WTC11 (cell line): ENCODE measurements around the gene ACVR2A. TPM values are rescaled to one million over a fixed set of nuclear protein-coding genes. Genes with fewer than 3 reads are reported as not detected.

ENCODE experiments used
- ATAC-seq: fragments of 200-7000 bp; cut with Tn5 transposase; 2 replicates; pipeline ENCODE4 v1.10.0; 2021; ENCODE audit warnings: mild to moderate bottlenecking, moderate library complexity
- CTCF ChIA-PET: fragments of 300-600 bp; sonication (Branson Sonifier 250); formaldehyde crosslinking; loops from one replicate; lab custom pipeline; 2021; ENCODE audit warnings: antibody characterized with exemption; lab: Charles Lee
- POLR2A ChIA-PET: fragments of 350-600 bp; sonication (Branson Sonifier 250); formaldehyde crosslinking; loops from one replicate; lab custom pipeline; 2021; ENCODE audit warnings: antibody characterized with exemption; lab: Charles Lee
- DNase-seq: peaks from one replicate; pipeline ENCODE4 v3.0.0; 2021; ENCODE audit warnings: low spot score
- H3K27ac Mint-ChIP-seq: 2 replicates; pipeline ENCODE4 v1.8.0; 2021; ENCODE audit warnings: mixed read lengths
- H3K27me3 Mint-ChIP-seq: 2 replicates; pipeline ENCODE4 v1.8.0; 2021; ENCODE audit warnings: low read depth, mild to moderate bottlenecking, moderate library complexity, mixed read lengths
- H3K36me3 Mint-ChIP-seq: 2 replicates; pipeline ENCODE4 v1.8.0; 2021; ENCODE audit warnings: mixed read lengths
- H3K4me1 Mint-ChIP-seq: 2 replicates; pipeline ENCODE4 v1.8.0; 2022; ENCODE audit warnings: mixed read lengths
- H3K4me3 Mint-ChIP-seq: 2 replicates; pipeline ENCODE4 v1.8.0; 2021; ENCODE audit warnings: mild to moderate bottlenecking, moderate library complexity, mixed read lengths
- H3K9me3 Mint-ChIP-seq: 2 replicates; pipeline ENCODE4 v1.8.0; 2021; ENCODE audit warnings: mixed read lengths
- EMX1 ChIP-seq: fragments of 250-450 bp; sonication (Bioruptor Pico); IDR thresholded peaks from 2 replicates; pipeline ENCODE4 v1.8.0; 2021; ENCODE audit warnings: mild to moderate bottlenecking
- ERG ChIP-seq: fragments of 250-450 bp; sonication (Bioruptor Pico); IDR thresholded peaks from 2 replicates; pipeline ENCODE4 v1.8.0; 2021; ENCODE audit warnings: mild to moderate bottlenecking
- FOXP4 ChIP-seq: sonication (generic); formaldehyde crosslinking; IDR thresholded peaks from 2 replicates; pipeline ENCODE4 v1.8.0; 2022; ENCODE audit warnings: mild to moderate bottlenecking, missing genetic modification reagents
- HMGXB4 ChIP-seq: sonication (generic); formaldehyde crosslinking; IDR thresholded peaks from 2 replicates; pipeline ENCODE4 v1.8.1; 2023; ENCODE audit warnings: mild to moderate bottlenecking, moderate library complexity, missing genetic modification reagents
- KAT7 ChIP-seq: sonication (generic); formaldehyde crosslinking; IDR thresholded peaks from 2 replicates; pipeline ENCODE4 v1.8.1; 2023; ENCODE audit warnings: missing genetic modification reagents, mild to moderate bottlenecking, borderline replicate concordance
- MLX ChIP-seq: sonication (generic); formaldehyde crosslinking; IDR thresholded peaks from 2 replicates; pipeline ENCODE4 v1.8.1; 2023; ENCODE audit warnings: mild to moderate bottlenecking, missing genetic modification reagents, moderate library complexity
- NR2C2 ChIP-seq: sonication (generic); formaldehyde crosslinking; IDR thresholded peaks from 2 replicates; pipeline ENCODE4 v1.8.0; 2022; ENCODE audit warnings: mild to moderate bottlenecking, missing genetic modification reagents
- PRDM15 ChIP-seq: sonication (generic); formaldehyde crosslinking; IDR thresholded peaks from 2 replicates; pipeline ENCODE4 v1.8.0; 2022; ENCODE audit warnings: missing genetic modification reagents
- PREB ChIP-seq: sonication (generic); formaldehyde crosslinking; IDR thresholded peaks from 2 replicates; pipeline ENCODE4 v1.8.1; 2022; ENCODE audit warnings: mild to moderate bottlenecking, missing genetic modification reagents, moderate library complexity, borderline replicate concordance
- SMAD3 ChIP-seq: sonication (generic); formaldehyde crosslinking; IDR thresholded peaks from 2 replicates; pipeline ENCODE4 v1.8.0; 2022; ENCODE audit warnings: missing genetic modification reagents, mild to moderate bottlenecking, borderline replicate concordance
- SOX15 ChIP-seq: fragments of 250-450 bp; sonication (Bioruptor Pico); IDR thresholded peaks from 2 replicates; pipeline ENCODE4 v1.9.0; 2021; ENCODE audit warnings: mild to moderate bottlenecking
- TEAD4 ChIP-seq: sonication (generic); formaldehyde crosslinking; IDR thresholded peaks from 2 replicates; pipeline ENCODE4 v1.8.0; 2022; ENCODE audit warnings: mild to moderate bottlenecking, missing genetic modification reagents
- USF2 ChIP-seq: sonication (generic); formaldehyde crosslinking; IDR thresholded peaks from 2 replicates; pipeline ENCODE4 v1.8.1; 2023; ENCODE audit warnings: mild to moderate bottlenecking, missing genetic modification reagents, moderate library complexity
- ZBTB43 ChIP-seq: sonication (generic); formaldehyde crosslinking; IDR thresholded peaks from 2 replicates; pipeline ENCODE4 v1.8.1; 2023; ENCODE audit warnings: mild to moderate bottlenecking, missing genetic modification reagents
- ZMAT4 ChIP-seq: fragments of 250-450 bp; sonication (Bioruptor Pico); IDR thresholded peaks from 2 replicates; pipeline ENCODE4 v1.9.0; 2021; ENCODE audit warnings: mild to moderate bottlenecking
- ZNF219 ChIP-seq: sonication (generic); formaldehyde crosslinking; IDR thresholded peaks from 2 replicates; pipeline ENCODE4 v1.8.0; 2023; ENCODE audit warnings: missing genetic modification reagents, mild to moderate bottlenecking, borderline replicate concordance
- ZNF423 ChIP-seq: fragments of 250-450 bp; sonication (Bioruptor Pico); IDR thresholded peaks from 2 replicates; pipeline ENCODE4 v2.1.2; 2022; ENCODE audit warnings: mild to moderate bottlenecking, moderate library complexity
- ZNF425 ChIP-seq: fragments of 250-450 bp; sonication (Bioruptor Pico); conservative IDR thresholded peaks from 2 replicates; pipeline ENCODE4 v1.9.0; 2021; ENCODE audit warnings: mild to moderate bottlenecking
- ZNF671 ChIP-seq: fragments of 250-450 bp; sonication (Bioruptor Pico); IDR thresholded peaks from 2 replicates; pipeline ENCODE4 v1.8.0; 2021; ENCODE audit warnings: mild to moderate bottlenecking
- total RNA-seq: library from RNA; stranded (reverse); gene quantifications from 3 replicates; pipeline ENCODE4 v1.2.3, GENCODE V29; 2021

ACVR2A gene
- total RNA-seq, 1 experiment from 2014 or later = 11.7 TPM

GRCh38 chr2:147968571-147968970 lies 123.7 kb downstream of the ACVR2A start (continued):
- TF ChIP-seq ZNF219 (no peak), NR2C2 (CRISPR knock-in tag) (no peak), PREB (CRISPR knock-in tag) (no peak), PRDM15 (CRISPR knock-in tag) (no peak), EMX1 (no peak), SMAD3 (CRISPR knock-in tag) (no peak)

- TF ChIP-seq TEAD4 (CRISPR knock-in tag) (no peak), SOX15 (CRISPR knock-in tag) (no peak), ERG (CRISPR knock-in tag) (no peak), NR2C2 (CRISPR knock-in tag) (no peak), HMGXB4 (CRISPR knock-in tag) (no peak), ZNF425 (CRISPR knock-in tag) (no peak), MLX (CRISPR knock-in tag) (no peak), USF2 (CRISPR knock-in tag) (no peak), FOXP4 (CRISPR knock-in tag) (no peak), ZBTB43 (CRISPR knock-in tag) (no peak), ZMAT4 (CRISPR knock-in tag) (no peak), ZNF671 (CRISPR knock-in tag) (no peak), KAT7 (CRISPR knock-in tag) (no peak), ZNF423 (CRISPR knock-in tag) (no peak)
- H3K27ac Mint-ChIP-seq = no peak overlapping the region
- H3K36me3 Mint-ChIP-seq = peaks cover 11% of the 10 kb centered on the region
- ChIA-PET CTCF (no interaction called here), POLR2A (no interaction called here)
- H3K27me3 Mint-ChIP-seq = no peaks in the 10 kb centered on the region
- no peak for ATAC-seq
- DNase-seq = no peak
- H3K4me3 Mint-ChIP-seq = no peak overlapping the region
- H3K9me3 Mint-ChIP-seq = no peaks in the 10 kb centered on the region
- H3K4me1 Mint-ChIP-seq = peaks cover 5% of the 10 kb centered on the region
These were observed 131.3 kb downstream of the ACVR2A start for GRCh38 chr2:147976102-147976501.
